ENCODE data around the gene SLC25A14. TPM values are rescaled to one million over a fixed set of nuclear protein-coding genes. Genes with fewer than 3 reads are reported as not detected.
A peak's percentile ranks its signal among the peaks of the same experiment; 100 is the strongest.

The SLC25A14 gene
- total RNA-seq, 1 experiment from 2014 or later, result 21.6 TPM

DNA sequence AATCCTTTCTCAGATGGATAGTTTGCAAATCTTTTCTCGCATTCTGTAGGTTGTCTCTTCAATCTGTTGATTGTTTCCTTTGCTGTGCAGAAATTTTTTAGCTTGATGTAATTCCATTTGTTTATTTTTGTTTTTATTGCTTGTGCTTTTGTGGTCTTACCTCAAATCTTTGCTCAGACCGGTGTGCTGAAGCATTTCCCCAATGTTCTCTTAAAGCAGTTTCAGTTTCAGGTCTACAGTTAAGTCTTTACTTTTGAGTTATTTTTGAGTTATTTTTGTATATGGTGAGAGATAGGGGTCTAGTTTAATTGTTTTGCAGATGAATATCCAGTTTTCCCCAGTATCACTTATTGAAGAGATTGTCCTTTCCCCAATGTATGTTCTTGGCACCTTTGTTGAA lies 18.2 kb upstream of the SLC25A14 start:
- H3K4me3 ChIP-seq (ENCODE audit: low read depth, low read length, poor library complexity, severe bottlenecking), result no peak overlapping the region
- H3K36me3 ChIP-seq (ENCODE audit: insufficient read depth, low read length, poor library complexity, severe bottlenecking), result no peaks in the 10 kb centered on the region
- POLR2A ChIA-PET (ENCODE audit: low non-redundant PET), result no interaction called here
- H3K27me3 ChIP-seq (replicated peaks; ENCODE audit: insufficient read depth, low read depth, low read length, poor library complexity), result no peaks in the 10 kb centered on the region
- CTCF ChIA-PET, result no interaction called here
- intact Hi-C loops (cut with micrococcal nuclease; ENCODE audit: unreplicated experiment), result no loop called here
- no peak for DNase-seq (ENCODE audit: low spot score)
- no TSS peak for BruUV-seq (replicated peaks)
- no peaks in the 10 kb centered on the region for H3K9me3 ChIP-seq (ENCODE audit: low read depth, low read length, poor library complexity, severe bottlenecking)
- no peak overlapping the region for H3K27ac ChIP-seq (ENCODE audit: low read depth, low read length, poor library complexity, severe bottlenecking)
- H3K4me1 ChIP-seq (ENCODE audit: insufficient read depth, low read length, poor library complexity, severe bottlenecking), result no peaks in the 10 kb centered on the region
- TF ChIP-seq EZH2 (IDR thresholded peaks at IDR 0.05; ENCODE audit: borderline replicate concordance, low read depth, low read length, poor library complexity, severe bottlenecking), result no peak
- TF ChIP-seq, protein P1, sequence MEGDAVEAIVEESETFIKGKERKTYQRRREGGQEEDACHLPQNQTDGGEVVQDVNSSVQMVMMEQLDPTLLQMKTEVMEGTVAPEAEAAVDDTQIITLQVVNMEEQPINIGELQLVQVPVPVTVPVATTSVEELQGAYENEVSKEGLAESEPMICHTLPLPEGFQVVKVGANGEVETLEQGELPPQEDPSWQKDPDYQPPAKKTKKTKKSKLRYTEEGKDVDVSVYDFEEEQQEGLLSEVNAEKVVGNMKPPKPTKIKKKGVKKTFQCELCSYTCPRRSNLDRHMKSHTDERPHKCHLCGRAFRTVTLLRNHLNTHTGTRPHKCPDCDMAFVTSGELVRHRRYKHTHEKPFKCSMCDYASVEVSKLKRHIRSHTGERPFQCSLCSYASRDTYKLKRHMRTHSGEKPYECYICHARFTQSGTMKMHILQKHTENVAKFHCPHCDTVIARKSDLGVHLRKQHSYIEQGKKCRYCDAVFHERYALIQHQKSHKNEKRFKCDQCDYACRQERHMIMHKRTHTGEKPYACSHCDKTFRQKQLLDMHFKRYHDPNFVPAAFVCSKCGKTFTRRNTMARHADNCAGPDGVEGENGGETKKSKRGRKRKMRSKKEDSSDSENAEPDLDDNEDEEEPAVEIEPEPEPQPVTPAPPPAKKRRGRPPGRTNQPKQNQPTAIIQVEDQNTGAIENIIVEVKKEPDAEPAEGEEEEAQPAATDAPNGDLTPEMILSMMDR (conservative IDR thresholded peaks at IDR 0.05; ENCODE audit: low read depth, low read length), result no peak

DNA sequence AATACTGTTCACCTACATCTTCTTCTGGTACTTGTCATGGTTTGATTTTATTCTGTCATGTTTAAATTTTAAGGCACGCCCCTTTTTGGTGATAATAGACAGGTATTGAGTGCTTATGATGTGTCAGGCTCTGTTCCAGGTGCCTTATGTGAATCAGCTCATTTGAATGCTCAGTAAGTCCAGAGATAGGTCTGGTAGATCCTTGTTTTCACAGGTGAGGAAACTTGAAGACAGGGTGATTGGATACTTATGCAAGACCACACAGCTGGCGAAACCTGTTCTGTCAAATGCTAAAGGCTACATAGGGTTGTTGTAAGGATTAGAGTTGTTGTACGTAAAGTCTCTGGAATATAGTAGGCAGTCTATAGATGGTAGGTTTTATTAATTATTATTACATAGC lies 9.6 kb upstream of the SLC25A14 start:
- Histone ChIP-seq H3K36me3 (ENCODE audit: insufficient read depth, low read length, poor library complexity, severe bottlenecking) (no peaks in the 10 kb centered on the region), H3K4me1 (ENCODE audit: insufficient read depth, low read length, poor library complexity, severe bottlenecking) (no peaks in the 10 kb centered on the region), H3K4me3 (ENCODE audit: low read depth, low read length, poor library complexity, severe bottlenecking) (no peak overlapping the region), H3K27me3 (replicated peaks; ENCODE audit: insufficient read depth, low read depth, low read length, poor library complexity) (no peaks in the 10 kb centered on the region), H3K27ac (ENCODE audit: low read depth, low read length, poor library complexity, severe bottlenecking) (no peak overlapping the region), H3K9me3 (ENCODE audit: low read depth, low read length, poor library complexity, severe bottlenecking) (no peaks in the 10 kb centered on the region)
- CTCF ChIA-PET, result no interaction called here
- TF ChIP-seq, protein P1 (conservative IDR thresholded peaks at IDR 0.05; ENCODE audit: low read depth, low read length), result no peak
- no peak for TF ChIP-seq EZH2 (IDR thresholded peaks at IDR 0.05; ENCODE audit: borderline replicate concordance, low read depth, low read length, poor library complexity, severe bottlenecking)
- DNase-seq (ENCODE audit: low spot score), result no peak
- BruUV-seq (replicated peaks), result no TSS peak
- POLR2A ChIA-PET (ENCODE audit: low non-redundant PET), result no interaction called here
- intact Hi-C loops (cut with micrococcal nuclease; ENCODE audit: unreplicated experiment), result loop anchor here (10.0 kb wide), 1 partner anchor 585 kb away; no protein-coding TSS in a partner anchor

DNA sequence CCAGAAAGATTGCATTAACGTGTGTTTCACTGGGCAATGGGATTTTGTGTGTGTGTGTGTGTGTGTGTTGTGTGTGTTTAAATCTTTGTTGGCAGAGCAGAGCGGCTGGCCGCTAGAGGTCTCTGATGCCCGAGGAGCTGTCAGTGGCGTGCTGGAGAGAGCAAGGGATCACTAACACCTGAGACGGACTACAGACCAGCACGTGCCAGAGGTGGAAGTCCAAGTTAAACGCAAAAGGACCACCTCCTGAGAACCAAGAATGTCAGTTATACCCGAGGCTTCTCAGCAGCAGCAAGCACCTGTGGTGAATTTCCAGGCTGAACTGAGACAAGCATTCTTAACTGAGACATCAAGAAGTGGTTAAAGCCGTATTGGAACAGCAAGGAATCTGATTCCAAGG lies 9.0 kb upstream of the SLC25A14 start:
- no peaks in the 10 kb centered on the region for H3K9me3 ChIP-seq (ENCODE audit: low read depth, low read length, poor library complexity, severe bottlenecking)
- no peak for TF ChIP-seq EZH2 (IDR thresholded peaks at IDR 0.05; ENCODE audit: borderline replicate concordance, low read depth, low read length, poor library complexity, severe bottlenecking)
- TF ChIP-seq, protein P1 (conservative IDR thresholded peaks at IDR 0.05; ENCODE audit: low read depth, low read length), result peak; percentile 70

More for the DNA sequence above, 9.0 kb upstream of the SLC25A14 start:
- no peaks in the 10 kb centered on the region for H3K36me3 ChIP-seq (ENCODE audit: insufficient read depth, low read length, poor library complexity, severe bottlenecking)
- no peaks in the 10 kb centered on the region for H3K4me1 ChIP-seq (ENCODE audit: insufficient read depth, low read length, poor library complexity, severe bottlenecking)
- BruUV-seq (replicated peaks), result no TSS peak
- ChIA-PET POLR2A (ENCODE audit: low non-redundant PET) (no interaction called here), CTCF (interaction anchor here (0.6 kb wide), 2 partner anchors 172 to 245 kb away, joined by 3 to 14 read pairs; no protein-coding TSS in a partner anchor)
- H3K27me3 ChIP-seq (replicated peaks; ENCODE audit: insufficient read depth, low read depth, low read length, poor library complexity), result no peaks in the 10 kb centered on the region
- intact Hi-C loops (cut with micrococcal nuclease; ENCODE audit: unreplicated experiment), result loop anchor here (10.0 kb wide), 1 partner anchor 584 kb away; no protein-coding TSS in a partner anchor
- no peak overlapping the region for H3K4me3 ChIP-seq (ENCODE audit: low read depth, low read length, poor library complexity, severe bottlenecking)
- peak; percentile 53 for DNase-seq (ENCODE audit: low spot score)
- no peak overlapping the region for H3K27ac ChIP-seq (ENCODE audit: low read depth, low read length, poor library complexity, severe bottlenecking)
